ENCODE results near the gene CWC27.

The CWC27 gene

DNA sequence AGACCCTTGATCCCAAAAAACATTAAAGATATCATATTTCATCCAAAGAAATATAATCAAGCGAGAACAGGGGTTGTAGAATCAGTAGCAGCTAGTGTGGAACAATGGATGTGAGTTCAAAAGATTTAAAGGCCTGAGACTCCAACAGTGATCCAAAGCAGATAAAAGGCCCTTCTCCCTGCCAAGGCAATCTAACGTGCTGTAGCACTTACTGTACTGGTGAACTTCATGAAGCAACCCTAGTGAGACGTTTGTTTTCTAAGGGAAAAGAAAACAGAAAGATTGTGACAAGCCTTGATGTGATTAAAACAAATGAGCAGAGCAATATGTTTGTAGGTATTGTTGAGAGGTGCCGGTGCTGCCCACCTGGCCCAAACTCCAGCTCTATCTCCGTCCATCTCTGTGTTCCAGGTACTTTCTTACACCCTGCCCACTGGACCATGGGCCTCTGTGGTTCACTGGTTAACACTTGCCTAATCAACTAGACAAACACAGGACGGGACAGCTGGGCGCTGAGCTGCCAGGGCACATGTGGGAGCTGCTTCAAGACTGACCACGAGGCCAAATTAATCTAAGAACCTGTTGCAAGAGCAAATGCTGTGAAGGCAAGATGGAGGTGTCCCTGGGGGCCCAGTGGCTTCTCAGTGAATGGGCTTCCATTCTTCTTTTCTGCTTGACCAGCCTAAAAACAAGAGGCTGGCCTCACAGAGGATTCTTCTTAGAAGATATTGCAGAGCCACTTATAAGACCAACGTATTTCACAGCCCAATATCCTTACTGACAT, 265.5 kb downstream of the CWC27 start:
- Histone ChIP-seq H3K4me3 (ENCODE audit: low read depth, low read length) (no peak overlapping the region), H3K27me3 (ENCODE audit: insufficient read depth, low read depth, severe bottlenecking) (no peaks in the 10 kb centered on the region), H3K9me3 (ENCODE audit: severe bottlenecking) (no peaks in the 10 kb centered on the region), H3K36me3 (no peaks in the 10 kb centered on the region), H3K27ac (peak overlapping the region; percentile 94)
- peak; percentile 15 for DNase-seq
- TF ChIP-seq, protein P1, sequence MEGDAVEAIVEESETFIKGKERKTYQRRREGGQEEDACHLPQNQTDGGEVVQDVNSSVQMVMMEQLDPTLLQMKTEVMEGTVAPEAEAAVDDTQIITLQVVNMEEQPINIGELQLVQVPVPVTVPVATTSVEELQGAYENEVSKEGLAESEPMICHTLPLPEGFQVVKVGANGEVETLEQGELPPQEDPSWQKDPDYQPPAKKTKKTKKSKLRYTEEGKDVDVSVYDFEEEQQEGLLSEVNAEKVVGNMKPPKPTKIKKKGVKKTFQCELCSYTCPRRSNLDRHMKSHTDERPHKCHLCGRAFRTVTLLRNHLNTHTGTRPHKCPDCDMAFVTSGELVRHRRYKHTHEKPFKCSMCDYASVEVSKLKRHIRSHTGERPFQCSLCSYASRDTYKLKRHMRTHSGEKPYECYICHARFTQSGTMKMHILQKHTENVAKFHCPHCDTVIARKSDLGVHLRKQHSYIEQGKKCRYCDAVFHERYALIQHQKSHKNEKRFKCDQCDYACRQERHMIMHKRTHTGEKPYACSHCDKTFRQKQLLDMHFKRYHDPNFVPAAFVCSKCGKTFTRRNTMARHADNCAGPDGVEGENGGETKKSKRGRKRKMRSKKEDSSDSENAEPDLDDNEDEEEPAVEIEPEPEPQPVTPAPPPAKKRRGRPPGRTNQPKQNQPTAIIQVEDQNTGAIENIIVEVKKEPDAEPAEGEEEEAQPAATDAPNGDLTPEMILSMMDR (IDR thresholded peaks at IDR 0.05; ENCODE audit: low read depth, low read length) = no peak

DNA sequence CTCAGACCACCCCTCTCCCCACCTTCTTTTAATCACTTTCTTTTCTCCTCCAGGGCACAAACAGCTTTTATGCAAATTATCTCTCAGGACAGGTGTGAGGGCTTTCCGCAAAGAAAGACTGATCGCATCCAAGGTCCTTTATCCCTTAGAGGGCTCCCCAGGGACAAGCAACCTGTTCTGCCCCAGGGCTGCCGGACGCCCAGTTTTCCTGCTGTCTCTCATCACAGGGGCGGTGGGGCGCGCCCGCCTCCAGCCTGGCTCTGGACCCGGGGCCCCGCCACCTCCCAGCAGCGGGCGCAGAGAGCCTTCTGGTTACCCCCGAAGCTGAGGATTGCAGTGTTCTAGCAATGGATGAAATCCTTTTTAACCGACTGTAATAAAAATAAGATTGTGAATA, 266.1 kb downstream of the CWC27 start:
- H3K27me3 ChIP-seq (ENCODE audit: insufficient read depth, low read depth, severe bottlenecking) = no peaks in the 10 kb centered on the region
- H3K27ac ChIP-seq = peak overlapping the region; percentile 94
- no peaks in the 10 kb centered on the region for H3K9me3 ChIP-seq (ENCODE audit: severe bottlenecking)
- no peaks in the 10 kb centered on the region for H3K36me3 ChIP-seq
- TF ChIP-seq, protein P1 (IDR thresholded peaks at IDR 0.05; ENCODE audit: low read depth, low read length) = no peak
- peak; percentile 30 for DNase-seq
- peak overlapping the region; percentile 56 for H3K4me3 ChIP-seq (ENCODE audit: low read depth, low read length)

DNA sequence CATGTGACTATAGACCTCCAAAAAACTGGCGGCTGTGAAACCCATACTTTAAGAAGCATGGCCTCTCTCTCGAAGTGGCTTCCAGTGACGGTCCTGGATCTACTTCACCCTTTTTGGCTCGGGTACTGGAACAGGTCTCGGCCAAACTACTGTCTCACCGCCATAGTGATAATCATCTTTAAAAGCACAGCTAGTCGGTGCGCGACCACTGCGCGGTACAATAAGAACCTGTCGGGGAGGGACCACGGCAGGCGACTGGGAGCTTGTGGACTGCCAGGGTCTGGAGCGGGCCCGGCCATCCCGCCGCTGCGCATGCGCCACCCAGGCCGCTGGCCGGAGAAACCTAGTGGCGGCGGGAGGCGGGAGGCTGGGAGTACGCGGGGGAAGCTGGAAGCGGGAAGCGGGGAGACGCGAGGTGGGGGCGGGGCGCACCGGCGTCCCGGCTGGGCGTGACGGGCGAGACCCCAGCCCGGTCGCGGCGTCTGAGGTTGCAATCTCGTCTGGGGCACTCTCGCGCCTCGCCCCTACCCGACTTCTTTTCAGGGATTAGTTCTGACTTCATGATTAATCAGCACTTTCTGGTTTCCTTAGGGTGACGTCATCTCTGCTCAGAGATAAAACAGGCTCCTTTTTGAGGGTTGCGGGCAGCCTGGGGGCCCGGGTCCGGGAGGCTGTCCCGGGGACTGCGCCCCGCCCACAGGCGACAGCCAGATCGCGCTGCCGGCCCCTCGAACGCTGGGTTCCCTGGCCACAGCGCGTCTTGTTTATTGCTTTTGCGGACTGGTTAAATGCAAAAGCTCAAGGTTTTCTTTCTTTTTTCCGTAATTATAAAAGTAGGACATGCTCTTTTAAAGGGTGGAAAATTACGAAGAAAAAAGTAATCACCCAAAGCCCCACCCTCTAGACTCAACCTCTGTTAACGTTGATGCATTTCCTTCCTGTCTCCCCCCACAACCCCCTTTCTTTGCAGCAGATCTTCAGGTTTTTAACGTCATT, 266.8 kb downstream of the CWC27 start:
- peak; percentile 95 for DNase-seq
- H3K27ac ChIP-seq = peak overlapping the region; percentile 94
- peak overlapping the region; percentile 56 for H3K4me3 ChIP-seq (ENCODE audit: low read depth, low read length)
- H3K27me3 ChIP-seq (ENCODE audit: insufficient read depth, low read depth, severe bottlenecking) = no peaks in the 10 kb centered on the region
- no peaks in the 10 kb centered on the region for H3K36me3 ChIP-seq
- TF ChIP-seq, protein P1 (IDR thresholded peaks at IDR 0.05; ENCODE audit: low read depth, low read length) = no peak
- H3K9me3 ChIP-seq (ENCODE audit: severe bottlenecking) = no peaks in the 10 kb centered on the region

DNA sequence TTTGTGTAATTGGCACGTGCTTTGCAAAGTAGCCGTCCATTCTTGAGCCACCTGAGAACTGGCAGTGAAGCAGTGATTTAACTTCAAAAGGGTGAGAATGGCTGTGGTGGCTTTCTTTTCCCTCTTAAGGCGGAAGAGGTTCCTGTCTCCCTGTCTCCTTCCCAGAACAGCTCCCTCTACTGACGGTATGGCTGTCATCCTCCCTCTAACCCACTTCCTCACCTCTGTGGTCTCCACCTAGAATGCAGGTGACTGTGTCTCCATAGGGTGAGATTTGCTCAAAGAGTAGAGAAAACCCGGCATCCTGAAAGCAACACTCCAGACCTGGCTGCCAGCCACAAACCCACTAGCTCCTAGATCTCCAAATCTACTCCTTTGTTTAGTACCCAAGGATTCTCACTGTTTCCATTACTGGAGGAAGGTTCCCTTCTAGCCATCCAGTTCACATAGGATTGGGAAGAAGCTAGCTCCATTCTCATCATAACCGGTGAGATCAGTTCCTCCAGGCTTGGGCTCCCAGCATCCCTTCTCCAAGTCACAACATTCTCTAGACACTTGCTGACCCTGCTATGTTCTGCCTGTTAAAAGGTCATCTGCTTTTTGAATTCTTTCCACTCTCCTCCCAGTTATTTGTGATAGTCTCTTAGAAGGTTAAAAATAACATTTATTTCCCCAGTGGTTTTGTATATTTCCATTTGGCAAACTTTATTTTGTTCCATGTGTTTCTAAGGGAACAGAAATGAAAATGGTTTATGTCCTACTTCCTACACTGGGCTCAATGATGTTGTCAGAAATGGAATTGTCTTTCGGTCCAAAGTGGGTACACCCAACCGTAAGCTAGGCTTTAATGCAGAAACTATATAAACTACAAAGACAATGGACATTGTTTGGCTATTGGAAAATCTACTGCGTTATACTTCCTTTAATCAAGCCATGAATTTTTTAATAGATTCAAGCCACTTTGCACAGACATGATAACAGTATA, 269.4 kb downstream of the CWC27 start:
- Histone ChIP-seq H3K4me3 (ENCODE audit: low read depth, low read length) (no peak overlapping the region), H3K9me3 (ENCODE audit: severe bottlenecking) (no peaks in the 10 kb centered on the region), H3K27me3 (ENCODE audit: insufficient read depth, low read depth, severe bottlenecking) (no peaks in the 10 kb centered on the region), H3K36me3 (no peaks in the 10 kb centered on the region), H3K27ac (no peak overlapping the region)
- TF ChIP-seq, protein P1 (IDR thresholded peaks at IDR 0.05; ENCODE audit: low read depth, low read length) = peak; percentile 75
- DNase-seq = peak; percentile 65
